WTC11 (cell line): ENCODE measurements around the gene ERBB4. TPM values are rescaled to one million over a fixed set of nuclear protein-coding genes. Genes with fewer than 3 reads are reported as not detected.

ENCODE experiments used
- ATAC-seq: fragments of 200-7000 bp; cut with Tn5 transposase; 2 replicates; pipeline ENCODE4 v1.10.0; 2021; ENCODE audit warnings: mild to moderate bottlenecking, moderate library complexity
- CTCF ChIA-PET: fragments of 300-600 bp; sonication (Branson Sonifier 250); formaldehyde crosslinking; loops from one replicate; lab custom pipeline; 2021; ENCODE audit warnings: antibody characterized with exemption; lab: Charles Lee
- POLR2A ChIA-PET: fragments of 350-600 bp; sonication (Branson Sonifier 250); formaldehyde crosslinking; loops from one replicate; lab custom pipeline; 2021; ENCODE audit warnings: antibody characterized with exemption; lab: Charles Lee
- DNase-seq: peaks from one replicate; pipeline ENCODE4 v3.0.0; 2021; ENCODE audit warnings: low spot score
- H3K27ac Mint-ChIP-seq: 2 replicates; pipeline ENCODE4 v1.8.0; 2021; ENCODE audit warnings: mixed read lengths
- H3K27me3 Mint-ChIP-seq: 2 replicates; pipeline ENCODE4 v1.8.0; 2021; ENCODE audit warnings: low read depth, mild to moderate bottlenecking, moderate library complexity, mixed read lengths
- H3K36me3 Mint-ChIP-seq: 2 replicates; pipeline ENCODE4 v1.8.0; 2021; ENCODE audit warnings: mixed read lengths
- H3K4me1 Mint-ChIP-seq: 2 replicates; pipeline ENCODE4 v1.8.0; 2022; ENCODE audit warnings: mixed read lengths
- H3K4me3 Mint-ChIP-seq: 2 replicates; pipeline ENCODE4 v1.8.0; 2021; ENCODE audit warnings: mild to moderate bottlenecking, moderate library complexity, mixed read lengths
- H3K9me3 Mint-ChIP-seq: 2 replicates; pipeline ENCODE4 v1.8.0; 2021; ENCODE audit warnings: mixed read lengths
- ATF1 ChIP-seq: sonication (generic); formaldehyde crosslinking; IDR thresholded peaks from 2 replicates; pipeline ENCODE4 v1.8.1; 2023; ENCODE audit warnings: mild to moderate bottlenecking, moderate library complexity, missing genetic modification reagents
- ELF4 ChIP-seq: sonication (generic); formaldehyde crosslinking; IDR thresholded peaks from 2 replicates; pipeline ENCODE4 v1.8.1; 2022; ENCODE audit warnings: low read depth, mild to moderate bottlenecking, moderate library complexity, missing genetic modification reagents
- ETV6 ChIP-seq: sonication (generic); formaldehyde crosslinking; IDR thresholded peaks from 2 replicates; pipeline ENCODE4 v1.8.1; 2022; ENCODE audit warnings: mild to moderate bottlenecking, missing genetic modification reagents
- FOXP1 ChIP-seq: sonication (generic); formaldehyde crosslinking; IDR thresholded peaks from 2 replicates; pipeline ENCODE4 v1.8.0; 2022; ENCODE audit warnings: missing genetic modification reagents, mild to moderate bottlenecking, moderate library complexity, borderline replicate concordance
- GABPB1 ChIP-seq: sonication (generic); formaldehyde crosslinking; IDR thresholded peaks from 2 replicates; pipeline ENCODE4 v1.8.1; 2023; ENCODE audit warnings: mild to moderate bottlenecking, missing genetic modification reagents
- GTF2I ChIP-seq: fragments of 250-450 bp; sonication (Bioruptor Pico); conservative IDR thresholded peaks from 2 replicates; pipeline ENCODE4 v1.4.0; 2021; ENCODE audit warnings: mild to moderate bottlenecking
- HMGA2 ChIP-seq: fragments of 250-450 bp; sonication (Bioruptor Pico); IDR thresholded peaks from 2 replicates; pipeline ENCODE4 v1.4.0; 2021; ENCODE audit warnings: mild to moderate bottlenecking, moderate library complexity
- KAT7 ChIP-seq: sonication (generic); formaldehyde crosslinking; IDR thresholded peaks from 2 replicates; pipeline ENCODE4 v1.8.1; 2023; ENCODE audit warnings: missing genetic modification reagents, mild to moderate bottlenecking, borderline replicate concordance
- MXD4 ChIP-seq: fragments of 250-450 bp; sonication (Bioruptor Pico); IDR thresholded peaks from 2 replicates; pipeline ENCODE4 v1.8.0; 2021; ENCODE audit warnings: mild to moderate bottlenecking, moderate library complexity, borderline replicate concordance
- MYBL2 ChIP-seq: sonication (generic); formaldehyde crosslinking; IDR thresholded peaks from 2 replicates; pipeline ENCODE4 v1.8.1; 2023; ENCODE audit warnings: mild to moderate bottlenecking, moderate library complexity, missing genetic modification reagents
- NFATC4 ChIP-seq: fragments of 250-450 bp; sonication (Bioruptor Pico); IDR thresholded peaks from 2 replicates; pipeline ENCODE4 v1.9.0; 2021; ENCODE audit warnings: mild to moderate bottlenecking
- NFE2L1 ChIP-seq: sonication (generic); formaldehyde crosslinking; IDR thresholded peaks from 2 replicates; pipeline ENCODE4 v1.8.1; 2023; ENCODE audit warnings: missing genetic modification reagents
- RORB ChIP-seq: fragments of 250-450 bp; sonication (Bioruptor Pico); IDR thresholded peaks from 2 replicates; pipeline ENCODE4 v1.9.0; 2021; ENCODE audit warnings: mild to moderate bottlenecking
- TCF7 ChIP-seq: sonication (generic); formaldehyde crosslinking; IDR thresholded peaks from 2 replicates; pipeline ENCODE4 v1.8.0; 2022; ENCODE audit warnings: mild to moderate bottlenecking, low read depth, missing genetic modification reagents, moderate library complexity
- TEAD1 ChIP-seq: sonication (generic); formaldehyde crosslinking; IDR thresholded peaks from 2 replicates; pipeline ENCODE4 v1.8.0; 2022; ENCODE audit warnings: mild to moderate bottlenecking, missing genetic modification reagents
- TP53 ChIP-seq: sonication (generic); formaldehyde crosslinking; IDR thresholded peaks from 2 replicates; pipeline ENCODE4 v1.8.1; 2023; ENCODE audit warnings: mild to moderate bottlenecking, missing genetic modification reagents
- ZNF219 ChIP-seq: sonication (generic); formaldehyde crosslinking; IDR thresholded peaks from 2 replicates; pipeline ENCODE4 v1.8.0; 2023; ENCODE audit warnings: missing genetic modification reagents, mild to moderate bottlenecking, borderline replicate concordance
- ZNF232 ChIP-seq: sonication (generic); formaldehyde crosslinking; IDR thresholded peaks from 2 replicates; pipeline ENCODE4 v1.8.0; 2022; ENCODE audit warnings: mild to moderate bottlenecking, missing genetic modification reagents
- ZNF396 ChIP-seq: fragments of 250-450 bp; sonication (Bioruptor Pico); IDR thresholded peaks from 2 replicates; pipeline ENCODE4 v1.8.0; 2021; ENCODE audit warnings: mild to moderate bottlenecking, moderate library complexity, borderline replicate concordance
- total RNA-seq: library from RNA; stranded (reverse); gene quantifications from 3 replicates; pipeline ENCODE4 v1.2.3, GENCODE V29; 2021
- TF ChIP-seq, protein P1 (sequence below): sonication (generic); formaldehyde crosslinking; IDR thresholded peaks from 2 replicates; pipeline ENCODE4 v1.8.1; 2023; ENCODE audit warnings: mild to moderate bottlenecking, missing genetic modification reagents, moderate library complexity
- TF ChIP-seq, protein P2 (sequence below): sonication (generic); formaldehyde crosslinking; IDR thresholded peaks from 2 replicates; pipeline ENCODE4 v1.8.0; 2023; ENCODE audit warnings: missing genetic modification reagents
- TF ChIP-seq, protein P3 (sequence below): sonication (generic); formaldehyde crosslinking; IDR thresholded peaks from 2 replicates; pipeline ENCODE4 v1.8.0; 2023; ENCODE audit warnings: mild to moderate bottlenecking, missing genetic modification reagents
- TF ChIP-seq, protein P4 (sequence below): fragments of 250-450 bp; sonication (Bioruptor Pico); IDR thresholded peaks from 2 replicates; pipeline ENCODE4 v1.9.0; 2021; ENCODE audit warnings: mild to moderate bottlenecking
- TF ChIP-seq, protein P5 (sequence below): sonication (generic); formaldehyde crosslinking; IDR thresholded peaks from 2 replicates; pipeline ENCODE4 v1.8.1; 2023; ENCODE audit warnings: mild to moderate bottlenecking, missing genetic modification reagents

Gene ERBB4
- total RNA-seq, 1 experiment from 2014 or later, result 1.6 TPM

DNA sequence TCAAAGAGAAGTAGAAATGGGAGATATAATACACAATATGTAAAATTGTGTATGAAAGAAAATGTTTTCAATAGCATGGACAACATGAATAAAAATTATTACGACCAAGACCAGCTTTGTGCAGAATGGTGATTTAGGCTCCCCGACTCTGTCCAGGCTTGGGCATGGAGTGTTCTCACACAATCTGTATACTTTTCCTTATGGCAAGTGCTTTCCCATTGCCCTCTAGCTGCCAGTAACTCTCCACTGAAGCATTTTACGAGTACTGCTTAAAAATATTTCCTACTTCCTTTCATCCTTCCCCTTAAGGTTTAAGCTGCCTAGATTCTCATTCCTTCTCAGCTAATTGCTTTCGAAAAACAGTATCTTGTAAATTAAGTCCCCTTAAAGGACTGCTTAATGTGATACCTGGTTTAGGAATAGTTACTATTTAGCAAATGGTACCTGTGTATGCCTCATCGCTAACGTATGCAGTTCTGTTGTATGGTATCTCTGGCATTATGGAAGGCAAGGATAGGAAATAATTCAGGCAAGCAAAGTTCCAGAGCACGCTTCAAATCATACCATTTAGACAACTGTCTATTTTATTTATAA, 714.6 kb downstream of the ERBB4 start:
- Mint-ChIP-seq H3K9me3 (peaks cover 12% of the 10 kb centered on the region), H3K4me3 (no peak overlapping the region), H3K36me3 (no peaks in the 10 kb centered on the region), H3K4me1 (no peaks in the 10 kb centered on the region), H3K27me3 (no peaks in the 10 kb centered on the region), H3K27ac (no peak overlapping the region)
- ChIA-PET CTCF (no interaction called here), POLR2A (no interaction called here)
- no peak for TF ChIP-seq GTF2I (CRISPR knock-in tag)
- TF ChIP-seq, protein P1, sequence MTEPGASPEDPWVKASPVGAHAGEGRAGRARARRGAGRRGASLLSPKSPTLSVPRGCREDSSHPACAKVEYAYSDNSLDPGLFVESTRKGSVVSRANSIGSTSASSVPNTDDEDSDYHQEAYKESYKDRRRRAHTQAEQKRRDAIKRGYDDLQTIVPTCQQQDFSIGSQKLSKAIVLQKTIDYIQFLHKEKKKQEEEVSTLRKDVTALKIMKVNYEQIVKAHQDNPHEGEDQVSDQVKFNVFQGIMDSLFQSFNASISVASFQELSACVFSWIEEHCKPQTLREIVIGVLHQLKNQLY, result no peak
- no peak for TF ChIP-seq ZNF396
- TF ChIP-seq, protein P2, sequence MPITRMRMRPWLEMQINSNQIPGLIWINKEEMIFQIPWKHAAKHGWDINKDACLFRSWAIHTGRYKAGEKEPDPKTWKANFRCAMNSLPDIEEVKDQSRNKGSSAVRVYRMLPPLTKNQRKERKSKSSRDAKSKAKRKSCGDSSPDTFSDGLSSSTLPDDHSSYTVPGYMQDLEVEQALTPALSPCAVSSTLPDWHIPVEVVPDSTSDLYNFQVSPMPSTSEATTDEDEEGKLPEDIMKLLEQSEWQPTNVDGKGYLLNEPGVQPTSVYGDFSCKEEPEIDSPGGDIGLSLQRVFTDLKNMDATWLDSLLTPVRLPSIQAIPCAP, result no peak
- TF ChIP-seq RORB (CRISPR knock-in tag), result no peak
- TF ChIP-seq, protein P3, sequence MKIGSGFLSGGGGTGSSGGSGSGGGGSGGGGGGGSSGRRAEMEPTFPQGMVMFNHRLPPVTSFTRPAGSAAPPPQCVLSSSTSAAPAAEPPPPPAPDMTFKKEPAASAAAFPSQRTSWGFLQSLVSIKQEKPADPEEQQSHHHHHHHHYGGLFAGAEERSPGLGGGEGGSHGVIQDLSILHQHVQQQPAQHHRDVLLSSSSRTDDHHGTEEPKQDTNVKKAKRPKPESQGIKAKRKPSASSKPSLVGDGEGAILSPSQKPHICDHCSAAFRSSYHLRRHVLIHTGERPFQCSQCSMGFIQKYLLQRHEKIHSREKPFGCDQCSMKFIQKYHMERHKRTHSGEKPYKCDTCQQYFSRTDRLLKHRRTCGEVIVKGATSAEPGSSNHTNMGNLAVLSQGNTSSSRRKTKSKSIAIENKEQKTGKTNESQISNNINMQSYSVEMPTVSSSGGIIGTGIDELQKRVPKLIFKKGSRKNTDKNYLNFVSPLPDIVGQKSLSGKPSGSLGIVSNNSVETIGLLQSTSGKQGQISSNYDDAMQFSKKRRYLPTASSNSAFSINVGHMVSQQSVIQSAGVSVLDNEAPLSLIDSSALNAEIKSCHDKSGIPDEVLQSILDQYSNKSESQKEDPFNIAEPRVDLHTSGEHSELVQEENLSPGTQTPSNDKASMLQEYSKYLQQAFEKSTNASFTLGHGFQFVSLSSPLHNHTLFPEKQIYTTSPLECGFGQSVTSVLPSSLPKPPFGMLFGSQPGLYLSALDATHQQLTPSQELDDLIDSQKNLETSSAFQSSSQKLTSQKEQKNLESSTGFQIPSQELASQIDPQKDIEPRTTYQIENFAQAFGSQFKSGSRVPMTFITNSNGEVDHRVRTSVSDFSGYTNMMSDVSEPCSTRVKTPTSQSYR (CRISPR knock-in tag), result no peak
- no peak for TF ChIP-seq TCF7 (CRISPR knock-in tag)
- TF ChIP-seq ETV6 (CRISPR knock-in tag), result no peak
- no peak for TF ChIP-seq ELF4 (CRISPR knock-in tag)
- no peak for TF ChIP-seq ATF1 (CRISPR knock-in tag)
- ATAC-seq (no peak), DNase-seq (no peak)

DNA sequence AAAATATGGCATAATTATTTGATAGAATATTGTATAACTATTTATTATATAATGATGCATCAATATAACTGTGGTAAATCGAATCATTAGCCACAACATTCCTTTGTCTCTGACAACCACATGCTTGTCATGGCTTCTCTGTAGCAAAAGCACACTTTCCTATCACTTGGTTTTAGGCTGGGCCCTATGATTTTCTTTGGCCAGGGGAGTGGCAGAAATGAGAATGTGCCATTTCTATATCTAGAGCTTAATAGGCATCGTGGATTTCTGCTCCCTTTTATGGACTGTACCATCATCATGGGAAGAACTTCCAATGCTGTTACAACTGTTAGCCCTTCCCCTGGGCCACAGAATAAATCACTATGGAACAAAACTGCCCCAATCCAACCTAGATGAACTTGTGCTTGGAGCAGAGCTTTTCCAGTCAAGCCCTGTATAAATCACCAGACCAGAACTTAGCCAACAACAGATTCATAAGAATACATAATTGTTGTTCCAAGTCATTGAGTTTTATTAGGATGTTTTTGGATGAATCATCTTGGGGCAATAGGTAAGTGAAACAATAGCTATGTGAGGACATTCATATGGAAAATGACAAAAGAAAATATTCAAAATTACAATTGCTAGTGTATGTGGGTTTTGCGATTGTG, 715.8 kb downstream of the ERBB4 start:
- CTCF ChIA-PET, result no interaction called here
- H3K9me3 Mint-ChIP-seq, result peaks cover 12% of the 10 kb centered on the region
- TF ChIP-seq MXD4 (CRISPR knock-in tag) (no peak), ZNF219 (CRISPR knock-in tag) (no peak), MYBL2 (CRISPR knock-in tag) (no peak), HMGA2 (CRISPR knock-in tag) (no peak), GABPB1 (CRISPR knock-in tag) (no peak), NFATC4 (CRISPR knock-in tag) (no peak), NFE2L1 (CRISPR knock-in tag) (no peak)
- TF ChIP-seq, protein P1, result no peak

DNA sequence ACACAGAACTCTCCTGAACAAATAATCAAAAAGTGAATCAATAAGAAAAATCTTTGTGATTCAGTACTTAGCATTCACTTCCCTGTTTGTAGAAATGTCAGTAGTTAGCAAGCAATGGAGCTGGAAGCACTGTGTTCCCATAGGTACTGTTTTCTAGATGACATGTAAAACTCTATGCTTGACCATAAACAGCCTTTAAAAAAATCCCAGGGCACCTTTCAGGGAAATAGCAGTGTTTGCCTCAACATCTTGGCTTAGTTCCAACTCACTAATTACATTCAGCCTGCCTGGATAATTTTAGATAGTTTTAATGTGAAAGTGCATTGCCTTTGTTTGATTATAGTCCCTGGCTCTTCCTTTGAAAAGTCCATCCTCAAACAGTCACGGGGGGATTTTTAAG, 721.8 kb downstream of the ERBB4 start:
- Mint-ChIP-seq H3K9me3 (peaks cover 10% of the 10 kb centered on the region), H3K4me1 (peaks cover 8% of the 10 kb centered on the region), H3K36me3 (no peaks in the 10 kb centered on the region), H3K27ac (no peak overlapping the region), H3K4me3 (no peak overlapping the region), H3K27me3 (no peaks in the 10 kb centered on the region)
- ChIA-PET CTCF (no interaction called here), POLR2A (no interaction called here)
- no peak for ATAC-seq
- no peak for DNase-seq
- TF ChIP-seq FOXP1 (CRISPR knock-in tag) (no peak), TEAD1 (CRISPR knock-in tag) (no peak), TP53 (CRISPR knock-in tag) (no peak), MYBL2 (CRISPR knock-in tag) (no peak), KAT7 (CRISPR knock-in tag) (no peak), ZNF232 (CRISPR knock-in tag) (no peak)
- TF ChIP-seq, protein P4, sequence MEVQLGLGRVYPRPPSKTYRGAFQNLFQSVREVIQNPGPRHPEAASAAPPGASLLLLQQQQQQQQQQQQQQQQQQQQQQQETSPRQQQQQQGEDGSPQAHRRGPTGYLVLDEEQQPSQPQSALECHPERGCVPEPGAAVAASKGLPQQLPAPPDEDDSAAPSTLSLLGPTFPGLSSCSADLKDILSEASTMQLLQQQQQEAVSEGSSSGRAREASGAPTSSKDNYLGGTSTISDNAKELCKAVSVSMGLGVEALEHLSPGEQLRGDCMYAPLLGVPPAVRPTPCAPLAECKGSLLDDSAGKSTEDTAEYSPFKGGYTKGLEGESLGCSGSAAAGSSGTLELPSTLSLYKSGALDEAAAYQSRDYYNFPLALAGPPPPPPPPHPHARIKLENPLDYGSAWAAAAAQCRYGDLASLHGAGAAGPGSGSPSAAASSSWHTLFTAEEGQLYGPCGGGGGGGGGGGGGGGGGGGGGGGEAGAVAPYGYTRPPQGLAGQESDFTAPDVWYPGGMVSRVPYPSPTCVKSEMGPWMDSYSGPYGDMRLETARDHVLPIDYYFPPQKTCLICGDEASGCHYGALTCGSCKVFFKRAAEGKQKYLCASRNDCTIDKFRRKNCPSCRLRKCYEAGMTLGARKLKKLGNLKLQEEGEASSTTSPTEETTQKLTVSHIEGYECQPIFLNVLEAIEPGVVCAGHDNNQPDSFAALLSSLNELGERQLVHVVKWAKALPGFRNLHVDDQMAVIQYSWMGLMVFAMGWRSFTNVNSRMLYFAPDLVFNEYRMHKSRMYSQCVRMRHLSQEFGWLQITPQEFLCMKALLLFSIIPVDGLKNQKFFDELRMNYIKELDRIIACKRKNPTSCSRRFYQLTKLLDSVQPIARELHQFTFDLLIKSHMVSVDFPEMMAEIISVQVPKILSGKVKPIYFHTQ (CRISPR knock-in tag), result no peak
- TF ChIP-seq, protein P5, sequence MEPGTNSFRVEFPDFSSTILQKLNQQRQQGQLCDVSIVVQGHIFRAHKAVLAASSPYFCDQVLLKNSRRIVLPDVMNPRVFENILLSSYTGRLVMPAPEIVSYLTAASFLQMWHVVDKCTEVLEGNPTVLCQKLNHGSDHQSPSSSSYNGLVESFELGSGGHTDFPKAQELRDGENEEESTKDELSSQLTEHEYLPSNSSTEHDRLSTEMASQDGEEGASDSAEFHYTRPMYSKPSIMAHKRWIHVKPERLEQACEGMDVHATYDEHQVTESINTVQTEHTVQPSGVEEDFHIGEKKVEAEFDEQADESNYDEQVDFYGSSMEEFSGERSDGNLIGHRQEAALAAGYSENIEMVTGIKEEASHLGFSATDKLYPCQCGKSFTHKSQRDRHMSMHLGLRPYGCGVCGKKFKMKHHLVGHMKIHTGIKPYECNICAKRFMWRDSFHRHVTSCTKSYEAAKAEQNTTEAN (CRISPR knock-in tag), result no peak

More for the DNA sequence above, 715.8 kb downstream of the ERBB4 start:
- DNase-seq (no peak), ATAC-seq (no peak)
- Mint-ChIP-seq H3K27ac (no peak overlapping the region), H3K4me3 (no peak overlapping the region), H3K36me3 (no peaks in the 10 kb centered on the region), H3K4me1 (peaks cover 8% of the 10 kb centered on the region), H3K27me3 (no peaks in the 10 kb centered on the region)
- POLR2A ChIA-PET, result no interaction called here
